HepG2 (cell line): ENCODE results near the gene SMURF1. TPM values are rescaled to one million over a fixed set of nuclear protein-coding genes. Genes with fewer than 3 reads are reported as not detected.
A peak's percentile ranks its signal among the peaks of the same experiment; 100 is the strongest.

Experiments
- KLF9 ChIP-seq: IDR thresholded peaks from 2 replicates; pipeline ENCODE4 v1.6.1; 2016; ENCODE audit warnings: low read depth
- MTERF4 ChIP-seq: sonication (generic); formaldehyde crosslinking; IDR thresholded peaks from 2 replicates; pipeline ENCODE4 v1.8.0; 2023; ENCODE audit warnings: mild to moderate bottlenecking, missing genetic modification reagents
- SALL1 ChIP-seq: sonication (generic); formaldehyde crosslinking; IDR thresholded peaks from 2 replicates; pipeline ENCODE4 v1.8.0; 2022; ENCODE audit warnings: mild to moderate bottlenecking, missing genetic modification reagents
- SKI ChIP-seq: fragments of 450-650 bp; IDR thresholded peaks from one replicate; pipeline ENCODE4 v1.6.1; 2018; ENCODE audit warnings: mild to moderate bottlenecking; ENCODE audit not compliant: partially characterized antibody
- SMC3 ChIP-seq: IDR thresholded peaks from 2 replicates; pipeline ENCODE4 v1.6.1; 2011; ENCODE audit warnings: low read length, improper control_type of control experiment
- TAF15 ChIP-seq: fragments of 200-400 bp; formaldehyde crosslinking; IDR thresholded peaks from one replicate; pipeline ENCODE4 v1.6.1; 2018; ENCODE audit warnings: mild to moderate bottlenecking, low read depth, low read length; ENCODE audit not compliant: poor library complexity, severe bottlenecking
- ZNF10 ChIP-seq: sonication (generic); formaldehyde crosslinking; IDR thresholded peaks from 2 replicates; pipeline ENCODE4 v1.4.0; 2020; ENCODE audit warnings: mild to moderate bottlenecking, low read depth, missing genetic modification reagents, borderline replicate concordance
- ZNF225 ChIP-seq: sonication (generic); formaldehyde crosslinking; IDR thresholded peaks from 2 replicates; pipeline ENCODE4 v1.4.0; 2020; ENCODE audit warnings: mild to moderate bottlenecking, missing genetic modification reagents
- ZNF292 ChIP-seq: sonication (generic); formaldehyde crosslinking; IDR thresholded peaks from 2 replicates; pipeline ENCODE4 v1.8.1; 2022; ENCODE audit warnings: mild to moderate bottlenecking, low read depth, missing genetic modification reagents, borderline replicate concordance
- ZNF335 ChIP-seq: sonication (generic); formaldehyde crosslinking; IDR thresholded peaks from 2 replicates; pipeline ENCODE4 v1.4.0; 2020; ENCODE audit warnings: missing genetic modification reagents
- ZNF580 ChIP-seq: IDR thresholded peaks from 2 replicates; pipeline ENCODE4 v1.6.1; 2016; ENCODE audit warnings: low read depth, borderline replicate concordance
- ZNF709 ChIP-seq: sonication (generic); formaldehyde crosslinking; IDR thresholded peaks from 2 replicates; pipeline ENCODE4 v1.5.0; 2020; ENCODE audit warnings: mild to moderate bottlenecking, missing genetic modification reagents
- ZNF883 ChIP-seq: sonication (generic); formaldehyde crosslinking; IDR thresholded peaks from 2 replicates; pipeline ENCODE4 v1.5.1; 2020; ENCODE audit warnings: mild to moderate bottlenecking, missing genetic modification reagents; ENCODE audit errors: not compliant biosample characterization
- ZSCAN22 ChIP-seq: sonication (generic); formaldehyde crosslinking; IDR thresholded peaks from 2 replicates; pipeline ENCODE4 v1.4.0; 2020; ENCODE audit warnings: mild to moderate bottlenecking, missing genetic modification reagents
- polyA plus RNA-seq, 8 experiments: library from polyadenylated mRNA; depleted of rRNA in 3 of 8; stranded (reverse) in 7 of 8; unstranded in 1 of 8; fragments of >200 nt; fragmentation: Illumina TruSeq in 4 of 8; extraction: Trizol in 4 of 8; gene quantifications; 2 replicates each; pipeline versions ENCODE4 v1.2.1 to v1.2.3, GENCODE V29; 2011 to 2016; ENCODE audit warnings: low read depth in 4 of 8, missing spikeins in 1 of 8, mixed read lengths in 1 of 8; ENCODE audit not compliant: insufficient read depth in 1 of 8
- total RNA-seq, 5 experiments: library from RNA; depleted of rRNA; stranded (reverse); fragments of >200 nt; fragmentation: Illumina TruSeq; extraction: Trizol; gene quantifications; 2 replicates each; pipeline ENCODE4 v1.2.3, GENCODE V29; 2016; ENCODE audit warnings: low read depth in 1 of 5
- TF ChIP-seq, protein P1 (sequence below): sonication (generic); formaldehyde crosslinking; IDR thresholded peaks from 2 replicates; pipeline ENCODE4 v1.5.1; 2020; ENCODE audit warnings: mild to moderate bottlenecking, moderate library complexity, missing genetic modification reagents
- TF ChIP-seq, protein P2 (sequence below): sonication (generic); formaldehyde crosslinking; IDR thresholded peaks from 2 replicates; pipeline ENCODE4 v1.4.0; 2020; ENCODE audit warnings: mild to moderate bottlenecking, missing genetic modification reagents

The SMURF1 gene
- total and polyA plus RNA-seq, 2 of the 13 experiments (the other 11 are each of a cell fraction or from before 2014, with no cell fraction given): 8.3 to 11.1 TPM

- TF ChIP-seq KLF9 (CRISPR knock-in tag): no peak
- TF ChIP-seq, protein P1, sequence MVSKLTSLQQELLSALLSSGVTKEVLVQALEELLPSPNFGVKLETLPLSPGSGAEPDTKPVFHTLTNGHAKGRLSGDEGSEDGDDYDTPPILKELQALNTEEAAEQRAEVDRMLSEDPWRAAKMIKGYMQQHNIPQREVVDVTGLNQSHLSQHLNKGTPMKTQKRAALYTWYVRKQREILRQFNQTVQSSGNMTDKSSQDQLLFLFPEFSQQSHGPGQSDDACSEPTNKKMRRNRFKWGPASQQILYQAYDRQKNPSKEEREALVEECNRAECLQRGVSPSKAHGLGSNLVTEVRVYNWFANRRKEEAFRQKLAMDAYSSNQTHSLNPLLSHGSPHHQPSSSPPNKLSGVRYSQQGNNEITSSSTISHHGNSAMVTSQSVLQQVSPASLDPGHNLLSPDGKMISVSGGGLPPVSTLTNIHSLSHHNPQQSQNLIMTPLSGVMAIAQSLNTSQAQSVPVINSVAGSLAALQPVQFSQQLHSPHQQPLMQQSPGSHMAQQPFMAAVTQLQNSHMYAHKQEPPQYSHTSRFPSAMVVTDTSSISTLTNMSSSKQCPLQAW (CRISPR knock-in tag): 0 out of 2 replicates have a peak, but pooled peaks have one; percentile 53
- TF ChIP-seq ZNF225 (CRISPR knock-in tag): no peak
- TF ChIP-seq ZNF709 (CRISPR knock-in tag): no peak
- TF ChIP-seq ZNF10 (CRISPR knock-in tag): no peak
- TF ChIP-seq, protein P2, sequence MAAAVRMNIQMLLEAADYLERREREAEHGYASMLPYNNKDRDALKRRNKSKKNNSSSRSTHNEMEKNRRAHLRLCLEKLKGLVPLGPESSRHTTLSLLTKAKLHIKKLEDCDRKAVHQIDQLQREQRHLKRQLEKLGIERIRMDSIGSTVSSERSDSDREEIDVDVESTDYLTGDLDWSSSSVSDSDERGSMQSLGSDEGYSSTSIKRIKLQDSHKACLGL (CRISPR knock-in tag): no peak
- peak; percentile 24; the same call in 1 of the 2 replicates for TF ChIP-seq ZNF580 (CRISPR knock-in tag)
- no peak for TF ChIP-seq MTERF4 (CRISPR knock-in tag)
- TF ChIP-seq SKI: peak; percentile 13
- TF ChIP-seq ZNF292 (CRISPR knock-in tag): no peak
- peak; percentile 94 for TF ChIP-seq SMC3
- peak; percentile 49; the same call in 1 of the 2 replicates for TF ChIP-seq SALL1 (CRISPR knock-in tag)
- no peak for TF ChIP-seq TAF15
- no peak for TF ChIP-seq ZNF335 (CRISPR knock-in tag)
- TF ChIP-seq ZSCAN22 (CRISPR knock-in tag): no peak
- TF ChIP-seq ZNF883 (CRISPR knock-in tag): no peak
Measured at GRCh38 chr7:99040104-99040958, 103.6 kb downstream of the SMURF1 start (continued).
